NOMO-1 treated with dmso at 0.1 percent for 144 hours (cell line): ENCODE data around the gene NOP56.

Source experiments
- DNase-seq: peaks from one replicate; lab custom pipeline; 2025; ENCODE audit not compliant: unreplicated experiment; lab: John Stamatoyannopoulos, UW

NOP56 gene

GRCh38 chr20:2651772-2652723, at the start of gene NOP56:
TSS of gene NOP56 (plus strand) at chr20:2652632. CDS start at chr20:2652661, 29 bp downstream.
- DNase-seq, result peak; percentile 80

GRCh38 chr20:2602746-2603145, 49.7 kb upstream of the NOP56 start:
- no peak for DNase-seq

GRCh38 chr20:2603816-2604505, 48.5 kb upstream of the NOP56 start:
- no peak for DNase-seq

DNA sequence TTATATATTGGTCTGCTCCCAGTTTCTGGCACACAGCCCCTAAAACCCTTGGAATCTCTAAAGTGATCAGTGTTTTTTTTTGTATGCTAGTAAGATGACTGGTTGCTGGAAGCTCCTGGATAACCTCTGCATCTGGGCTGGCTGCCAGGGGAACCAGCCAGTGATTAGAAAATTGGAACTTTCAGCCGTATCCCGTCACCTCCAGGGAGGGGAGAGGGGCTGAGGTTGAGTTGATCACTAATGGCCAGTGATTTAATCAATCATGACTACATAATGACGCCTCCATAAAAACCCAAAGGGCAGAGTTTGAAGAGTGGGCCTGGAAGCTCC, 48.0 kb upstream of the NOP56 start:
- no peak for DNase-seq

- DNase-seq, result no peak
Measured at GRCh38 chr20:2606507-2607006, 45.9 kb upstream of the NOP56 start.

GRCh38 chr20:2610326-2610725, 42.1 kb upstream of the NOP56 start:
- DNase-seq, result no peak

- DNase-seq, result no peak
Measured at GRCh38 chr20:2610941-2611720, 41.3 kb upstream of the NOP56 start.

GRCh38 chr20:2612073-2612472, 40.4 kb upstream of the NOP56 start:
- DNase-seq, result no peak

DNA sequence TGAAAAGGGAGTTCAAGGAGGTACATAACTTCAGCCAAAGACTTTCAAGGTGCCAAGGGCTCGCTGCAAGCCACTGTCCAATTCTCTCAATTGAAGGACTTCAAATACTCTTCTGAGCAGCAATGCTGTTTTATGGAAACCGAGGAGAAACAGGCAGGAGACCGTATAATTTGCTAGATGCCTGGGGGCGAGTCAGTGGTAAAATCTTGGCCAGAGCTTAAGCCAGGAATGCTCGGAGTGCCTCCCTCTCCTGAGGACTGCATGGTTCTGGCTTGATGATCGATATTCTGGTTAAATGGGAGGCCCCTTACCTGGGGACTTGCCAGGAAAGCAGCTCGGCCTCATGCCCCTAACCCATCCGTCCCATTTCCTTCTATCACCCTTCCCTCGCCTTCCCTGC, 35.8 kb upstream of the NOP56 start:
- DNase-seq, result no peak

DNA sequence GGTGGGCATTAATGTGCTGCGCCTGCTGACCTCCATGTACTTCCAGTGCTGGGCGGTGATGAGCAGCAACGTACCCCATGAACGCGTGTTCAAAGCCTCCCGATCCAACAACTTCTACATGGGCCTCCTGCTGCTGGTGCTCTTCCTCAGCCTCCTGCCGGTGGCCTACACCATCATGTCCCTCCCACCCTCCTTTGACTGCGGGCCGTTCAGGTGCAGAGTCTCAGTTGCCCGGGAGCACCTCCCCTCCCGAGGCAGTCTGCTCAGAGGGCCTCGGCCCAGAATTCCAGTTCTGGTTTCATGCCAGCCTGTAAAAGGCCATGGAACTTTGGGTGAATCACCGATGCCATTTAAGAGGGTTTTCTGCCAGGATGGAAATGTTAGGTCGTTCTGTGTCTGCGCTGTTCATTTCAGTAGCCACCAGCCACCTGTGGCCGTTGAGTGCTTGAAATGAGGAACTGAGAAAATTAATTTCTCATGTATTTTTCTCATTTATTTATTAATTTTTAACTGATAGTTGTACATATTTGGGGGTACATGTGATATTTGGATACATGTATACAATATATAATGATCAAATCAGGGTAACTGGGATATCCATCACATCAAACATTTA, 35.2 kb upstream of the NOP56 start:
- no peak for DNase-seq

GRCh38 chr20:2618815-2619214, 33.6 kb upstream of the NOP56 start:
- DNase-seq, result no peak

DNA sequence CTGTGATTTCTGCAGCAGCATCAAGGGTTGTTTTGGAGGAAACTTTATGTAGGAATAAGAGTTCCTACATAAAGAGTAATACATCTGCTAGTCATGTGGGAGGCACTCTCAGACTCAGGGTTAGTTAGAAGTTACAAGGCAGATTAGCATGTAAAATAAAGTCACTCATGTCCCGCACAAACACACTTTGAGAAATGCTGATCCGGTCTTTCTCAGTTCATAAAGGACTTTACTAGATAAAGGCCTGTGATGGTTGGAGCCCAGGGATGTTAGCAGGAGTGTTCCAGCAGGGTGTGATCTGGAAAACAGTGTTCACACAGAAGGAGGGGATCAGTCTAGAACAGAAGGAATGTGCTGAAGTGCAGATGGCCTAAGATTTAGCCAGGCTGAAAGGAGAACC, 33.1 kb upstream of the NOP56 start:
- DNase-seq, result no peak

GRCh38 chr20:2619961-2620595, 32.4 kb upstream of the NOP56 start:
- DNase-seq, result no peak

- no peak for DNase-seq
Measured at GRCh38 chr20:2624190-2624589, 28.2 kb upstream of the NOP56 start.

DNA sequence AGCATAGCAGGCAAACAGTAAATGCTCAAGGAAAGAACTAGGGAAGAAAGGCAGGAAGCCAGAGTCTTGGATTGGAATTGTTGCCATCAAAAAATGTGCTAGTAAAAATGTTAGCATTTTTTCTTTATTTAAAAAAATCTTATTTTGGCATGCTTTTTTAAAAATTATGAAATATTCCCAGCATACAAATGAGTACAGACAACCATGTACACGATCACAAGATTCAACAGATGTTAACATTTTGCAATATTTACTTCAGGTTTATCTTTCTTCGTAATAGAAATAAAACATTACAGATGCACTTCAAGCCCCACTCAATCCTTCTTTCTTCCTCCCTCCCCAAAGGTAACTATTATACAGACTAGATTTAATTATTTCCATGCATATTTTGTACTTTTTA, 27.4 kb upstream of the NOP56 start:
- no peak for DNase-seq

DNA sequence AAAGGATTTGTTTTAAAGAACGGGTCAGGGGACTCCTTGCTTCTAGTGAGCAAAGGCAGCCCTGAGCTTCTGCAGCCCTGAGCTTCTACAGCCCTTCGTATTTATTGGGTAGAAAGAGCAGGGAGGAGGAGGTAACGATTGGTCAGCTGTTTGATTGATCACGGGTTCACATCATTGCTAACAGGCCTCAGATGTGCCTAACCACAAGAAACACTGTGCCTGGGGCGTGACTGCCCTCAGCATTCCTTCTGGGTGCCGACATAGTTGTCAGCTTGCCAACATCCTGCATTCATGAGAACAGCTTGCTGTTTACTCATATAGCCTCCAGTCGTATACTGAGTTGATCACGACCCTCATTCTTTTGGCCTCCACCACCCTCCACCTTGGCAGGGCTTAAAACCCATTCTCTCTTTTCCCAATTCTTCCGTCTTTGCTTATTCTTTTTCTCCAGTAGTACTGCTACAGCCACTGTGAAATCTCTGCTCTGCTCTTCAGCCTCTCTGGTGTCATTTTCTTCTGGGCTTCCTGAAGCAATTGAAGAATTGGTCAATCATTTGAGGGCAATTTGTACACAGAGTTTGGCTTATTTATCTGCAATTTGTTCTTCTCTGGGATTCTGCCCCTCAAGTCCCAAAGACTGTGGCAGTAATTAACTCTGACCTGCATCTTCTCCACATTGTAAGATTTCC, 25.4 kb upstream of the NOP56 start:
- no peak for DNase-seq

GRCh38 chr20:2631228-2631627, 21.2 kb upstream of the NOP56 start:
- DNase-seq, result no peak

- no peak for DNase-seq
Measured at GRCh38 chr20:2633381-2633780, 19.1 kb upstream of the NOP56 start.

DNA sequence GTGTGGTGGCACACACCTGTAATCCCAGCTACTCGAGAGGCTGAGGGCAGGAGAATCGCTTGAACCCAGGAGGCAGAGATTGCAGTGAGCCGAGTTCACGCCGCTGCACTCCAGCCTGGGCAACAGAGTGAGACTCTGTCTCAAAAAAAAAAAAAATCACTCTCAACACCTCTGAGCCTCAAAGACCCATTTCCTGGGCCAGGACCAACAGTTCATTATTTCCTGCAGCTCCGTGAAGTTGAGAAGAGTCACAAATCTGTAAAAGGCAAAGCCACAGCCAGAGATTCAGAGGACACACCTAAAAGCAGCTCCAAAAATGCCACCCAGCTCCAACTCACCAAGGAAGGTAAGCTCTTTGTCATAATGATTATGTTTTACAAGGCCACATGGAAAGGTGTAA, 15.2 kb upstream of the NOP56 start:
- DNase-seq, result no peak

DNA sequence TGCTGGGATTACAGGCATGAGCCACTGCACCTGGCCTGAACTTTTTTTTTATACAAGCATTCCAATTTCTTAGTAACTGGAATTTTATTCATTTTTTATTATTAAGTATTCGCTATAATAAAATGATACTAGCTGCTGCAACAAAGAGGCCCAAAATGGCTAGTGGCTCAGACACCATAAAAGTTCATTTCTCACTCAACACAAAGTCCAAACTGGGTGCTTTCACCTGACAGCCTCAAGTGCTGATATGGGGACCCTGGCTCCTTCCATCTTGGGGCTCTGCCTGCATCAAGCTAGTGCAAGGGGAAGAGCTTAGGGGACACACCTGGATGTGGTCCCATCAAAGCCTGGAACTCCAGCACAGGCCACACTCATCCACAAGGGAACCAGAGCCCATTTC, 12.2 kb upstream of the NOP56 start:
- DNase-seq, result no peak
